ENCODE data around the gene EIF6. TPM values are rescaled to one million over a fixed set of nuclear protein-coding genes. Genes with fewer than 3 reads are reported as not detected.

Gene EIF6
- total and polyA plus RNA-seq, 2 donors (not counting 3 experiments of a cell fraction or from before 2014, with no cell fraction given): 153 to 286 TPM

GRCh38 chr20:35240811-35241293 is 43.7 kb downstream of the EIF6 start:
- H3K36me3 ChIP-seq (ENCODE audit: control insufficient read depth in 2 of 2, extremely low read depth in 1 of 2, insufficient read depth in 2 of 2, low read length in 2 of 2): no peaks in the 10 kb centered on the region
- no peaks in the 10 kb centered on the region for H3K4me1 ChIP-seq (ENCODE audit: control insufficient read depth, extremely low read depth, insufficient read depth, low read length)
- TF ChIP-seq FOS (IDR thresholded peaks at IDR 0.05; ENCODE audit: borderline replicate concordance, insufficient read depth, low read length) (no peak), JUN (IDR thresholded peaks at IDR 0.05; ENCODE audit: borderline replicate concordance, insufficient read depth, insufficient read length, low read depth) (no peak), MAX (IDR thresholded peaks at IDR 0.05; ENCODE audit: insufficient read depth, insufficient read length) (no peak), CTCF (IDR thresholded peaks at IDR 0.05; ENCODE audit: extremely low read depth in 1 of 2, insufficient read depth in 1 of 2, low read depth in 1 of 2, low read length in 2 of 2) (no peak), GATA2 (IDR thresholded peaks at IDR 0.05; ENCODE audit: insufficient read depth, insufficient read length, low read depth, low read length) (no peak), MYC (IDR thresholded peaks at IDR 0.05; ENCODE audit: low read depth, low read length) (no peak), POLR2A (IDR thresholded peaks at IDR 0.05; ENCODE audit: low read depth, low read length) (no peak), POLR2AphosphoS5 (IDR thresholded peaks at IDR 0.05; ENCODE audit: insufficient read depth, low read depth, low read length) (no peak), EZH2 (IDR thresholded peaks at IDR 0.05; ENCODE audit: borderline replicate concordance, low read depth, low read length, severe bottlenecking) (no peak)
- no peaks in the 10 kb centered on the region for H4K20me1 ChIP-seq (replicated peaks; ENCODE audit: control insufficient read depth, extremely low read depth, insufficient read depth, low read length)
- ChIA-PET CTCF (interaction anchor here (1.3 kb wide), 1 partner anchor 11 kb away, joined by 3 read pairs; no protein-coding TSS in a partner anchor), POLR2A (interaction anchor here (0.6 kb wide), 1 partner anchor 271 kb away, joined by 10 read pairs; no protein-coding TSS in a partner anchor)
- H3K4me3 ChIP-seq (replicated peaks in 1 of 3; ENCODE audit: insufficient read depth in 1 of 3, low read depth in 1 of 3, low read length in 3 of 3): no peak overlapping the region
- H3K9ac ChIP-seq (replicated peaks; ENCODE audit: extremely low read depth, insufficient read depth, low read length): no peak overlapping the region
- H3K79me2 ChIP-seq (ENCODE audit: control insufficient read depth, insufficient read depth, low read length): no peaks in the 10 kb centered on the region
- dilution Hi-C loops (cut with MboI; ENCODE audit: extremely low pct_ligation_motif_present, low sequenced_read_pairs) (no loop called here), intact Hi-C loops (cut with micrococcal nuclease) (no loop called here)
- H3K27me3 ChIP-seq (ENCODE audit: control insufficient read depth in 2 of 2, insufficient read depth in 2 of 2, low read length in 2 of 2): peaks cover 26 to 33% of the 10 kb centered on the region in 2 experiments
- H3K4me2 ChIP-seq (ENCODE audit: insufficient read depth, low read length): no peak overlapping the region
- no peak for FAIRE-seq
- no peak overlapping the region for H3K27ac ChIP-seq (ENCODE audit: insufficient read depth, low read depth, low read length)
- no peak for DNase-seq (ENCODE audit: low read depth, low spot score)
- H3K9me3 ChIP-seq (replicated peaks; ENCODE audit: control insufficient read depth, insufficient read depth, low read length): no peaks in the 10 kb centered on the region
- H2AFZ ChIP-seq (ENCODE audit: low read depth, low read length): no peak overlapping the region
- BruUV-seq (replicated peaks): no TSS peak
- no peaks in the 10 kb centered on the region for H3K9me1 ChIP-seq (replicated peaks; ENCODE audit: control insufficient read depth, extremely low read depth, insufficient read depth, low read length)

Data from endothelial cell of umbilical vein (primary cell).